HG03039 (cell line): Measurements from ENCODE around the gene PDZD7.

Experiments
- ATAC-seq: cut with Tn5 transposase; IDR thresholded peaks from one replicate; pipeline ENCODE4 v1.9.1; 2021; ENCODE audit warnings: mild to moderate bottlenecking, moderate library complexity; ENCODE audit not compliant: unreplicated experiment

Gene PDZD7

DNA sequence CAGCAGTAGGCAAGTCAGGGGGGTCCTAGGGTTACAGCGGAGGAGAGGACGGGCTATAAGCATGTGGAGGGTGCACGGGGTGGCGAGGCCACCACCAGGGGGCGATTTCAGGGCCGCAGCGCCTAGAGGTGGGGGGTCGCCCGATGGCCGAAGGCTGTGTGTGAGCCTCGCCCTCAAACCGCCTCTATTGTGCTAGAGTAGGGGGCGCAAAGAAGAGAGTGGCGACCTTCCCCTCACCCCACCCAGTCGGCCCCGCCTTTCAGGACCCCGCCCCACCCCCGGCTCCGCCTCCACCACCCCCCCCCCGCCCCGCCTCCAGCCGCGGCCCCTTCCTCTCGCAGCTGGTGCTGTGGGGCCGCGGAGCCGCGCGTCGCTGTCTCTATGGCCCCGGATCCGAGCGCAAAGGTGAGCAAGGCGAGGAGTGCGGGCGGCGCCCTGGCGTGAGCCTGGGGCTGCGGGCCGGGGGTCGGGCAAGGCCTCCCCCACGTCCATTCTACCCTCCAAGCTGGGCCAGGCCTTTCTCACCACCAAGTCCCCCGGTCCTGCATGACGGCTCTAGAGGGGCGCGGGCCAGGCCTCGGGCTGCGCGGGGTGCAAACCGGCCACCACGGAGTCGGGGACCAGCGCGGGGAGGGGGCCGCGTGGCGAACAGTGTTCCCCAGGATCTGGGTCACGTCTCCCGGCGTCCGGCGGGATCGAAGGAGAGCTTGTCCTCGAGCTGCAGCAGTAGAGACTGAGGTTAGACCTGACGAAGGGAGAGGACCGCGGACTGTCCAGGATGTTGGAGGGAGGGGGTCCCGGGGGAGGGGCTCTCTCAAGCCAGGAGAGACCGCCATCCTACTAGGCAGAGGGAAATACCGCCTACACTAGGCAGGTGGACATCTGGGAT is 61.5 kb downstream of the PDZD7 start, which contains the start of gene SEMA4G:
SEMA4G (plus strand) TSS at position 318 of the 889 bp plus-strand sequence. CDS start 3,409 bp downstream, outside the sequence.
- ATAC-seq: no peak

DNA sequence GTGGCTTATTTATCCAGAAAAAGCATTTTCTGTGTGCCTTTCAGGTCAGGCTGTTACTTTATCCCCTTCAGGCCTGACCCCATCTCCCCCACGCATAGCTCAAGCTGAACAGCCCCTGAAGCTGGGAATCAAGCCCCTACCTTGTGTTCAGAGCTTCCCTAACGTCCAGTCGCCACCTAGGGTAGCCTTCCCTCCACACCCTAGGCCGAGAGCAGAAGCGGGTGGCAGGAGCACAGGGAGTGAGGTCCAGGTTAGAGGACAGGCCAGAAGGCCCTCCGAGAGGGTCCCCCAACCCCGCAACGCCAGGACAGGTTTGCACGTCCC is 62.1 kb downstream of the PDZD7 start:
- ATAC-seq: no peak

DNA sequence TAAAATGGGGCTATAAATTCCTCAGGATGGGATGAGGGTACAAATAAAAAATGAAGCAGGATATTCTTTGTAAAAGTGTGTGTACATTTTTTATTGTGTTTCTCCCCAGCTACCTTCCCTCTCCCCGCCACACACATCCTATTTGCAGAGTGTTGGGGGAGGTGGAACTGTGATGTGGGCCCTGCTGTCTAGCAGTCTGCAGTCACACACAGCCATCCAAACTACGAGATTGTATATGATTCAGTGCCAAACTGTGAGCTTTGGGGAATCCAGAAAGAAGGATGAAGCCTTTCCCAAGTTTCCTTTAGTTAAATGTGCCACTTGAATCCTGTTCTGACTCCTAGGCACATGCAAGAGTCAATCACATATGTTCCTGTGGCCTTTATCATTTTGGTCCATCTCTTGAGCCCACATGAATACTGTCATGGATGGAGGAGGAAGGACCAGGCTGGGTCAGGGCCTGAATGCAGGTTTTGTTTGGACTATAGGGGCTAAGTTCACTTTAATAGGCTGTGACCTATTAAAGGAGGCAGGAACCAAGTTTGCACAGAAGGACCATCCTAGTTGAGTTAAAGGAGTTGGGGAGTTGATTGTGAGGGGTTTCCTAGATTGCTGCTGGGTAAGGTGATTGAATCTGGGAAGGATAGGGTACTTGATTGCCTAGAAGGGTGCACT is 62.7 kb downstream of the PDZD7 start:
- ATAC-seq: no peak

DNA sequence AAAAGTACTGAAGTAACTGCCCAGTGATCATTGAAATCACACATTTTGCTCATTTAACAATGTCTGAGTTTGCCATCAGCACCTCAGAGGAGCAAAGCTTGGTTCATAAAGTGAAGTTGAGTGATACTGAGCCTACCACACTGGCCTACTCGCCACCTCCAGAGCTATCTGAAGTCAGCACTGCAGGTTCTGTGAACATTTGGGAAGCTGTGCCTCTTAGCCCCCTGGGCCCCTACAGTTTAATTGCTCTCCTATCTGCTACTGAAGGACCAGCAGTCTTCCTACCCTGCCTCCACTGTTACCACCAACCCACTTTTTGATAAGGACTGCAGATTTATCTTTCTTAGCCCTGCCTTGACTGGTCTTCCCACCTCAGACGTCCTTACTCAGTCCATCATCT is 63.6 kb downstream of the PDZD7 start:
- ATAC-seq: no peak

DNA sequence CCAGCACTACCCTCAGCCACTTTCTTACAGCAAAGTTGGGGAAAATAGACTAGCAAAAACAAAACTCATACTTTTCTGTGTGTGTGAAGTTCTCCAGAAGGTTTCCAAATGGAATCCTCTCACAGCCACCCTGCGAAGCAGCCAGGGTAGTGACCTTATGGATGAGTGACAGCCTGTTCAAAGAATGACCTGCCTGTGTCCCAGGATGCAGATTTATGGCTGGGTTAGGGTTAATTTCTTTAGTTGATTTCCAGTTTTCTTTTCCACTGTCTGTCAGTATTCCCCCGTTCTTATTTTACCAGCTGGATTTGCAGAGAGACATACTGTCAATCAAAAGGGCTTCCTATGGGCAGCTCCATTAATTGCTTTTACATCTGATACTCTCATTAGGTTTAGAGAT is 64.0 kb downstream of the PDZD7 start:
- no peak for ATAC-seq

DNA sequence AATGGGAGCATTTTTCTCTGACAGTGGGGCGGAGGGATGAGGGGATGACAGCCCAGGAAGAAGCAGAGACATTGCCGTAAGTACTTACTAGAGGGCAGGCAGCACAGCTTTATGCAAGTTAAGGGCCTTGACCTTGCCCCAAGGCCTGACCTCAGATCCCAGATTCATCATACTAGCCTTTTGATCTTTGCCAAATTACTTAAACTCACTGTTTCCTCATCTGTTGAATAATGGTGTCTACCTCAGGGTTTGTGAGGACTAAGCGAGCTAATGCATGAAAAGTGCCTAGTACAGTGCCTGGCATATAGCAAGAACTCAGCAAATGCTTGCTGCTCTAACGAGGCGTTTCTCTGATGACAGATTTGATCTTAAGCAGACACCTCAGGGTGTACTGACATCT is 65.1 kb downstream of the PDZD7 start:
- no peak for ATAC-seq

DNA sequence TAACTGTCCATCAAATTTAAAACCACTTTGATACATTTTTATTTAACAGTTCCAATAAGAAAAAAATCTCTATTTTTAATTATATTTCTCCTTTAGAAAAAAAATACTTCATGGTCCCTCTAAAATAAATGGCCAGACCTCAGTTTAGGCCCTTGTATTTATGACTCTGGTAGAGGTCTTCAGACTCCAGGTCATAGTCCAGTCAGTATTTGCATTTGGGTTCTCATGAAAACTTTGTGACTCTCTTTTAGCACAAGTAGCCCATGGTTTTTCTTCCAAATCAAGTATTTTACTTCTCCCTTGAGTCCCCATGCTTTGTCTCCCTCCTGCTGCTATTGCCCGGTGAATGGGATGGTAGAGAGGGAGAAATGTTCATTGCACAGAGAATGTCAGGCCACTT is 67.1 kb downstream of the PDZD7 start:
- no peak for ATAC-seq

DNA sequence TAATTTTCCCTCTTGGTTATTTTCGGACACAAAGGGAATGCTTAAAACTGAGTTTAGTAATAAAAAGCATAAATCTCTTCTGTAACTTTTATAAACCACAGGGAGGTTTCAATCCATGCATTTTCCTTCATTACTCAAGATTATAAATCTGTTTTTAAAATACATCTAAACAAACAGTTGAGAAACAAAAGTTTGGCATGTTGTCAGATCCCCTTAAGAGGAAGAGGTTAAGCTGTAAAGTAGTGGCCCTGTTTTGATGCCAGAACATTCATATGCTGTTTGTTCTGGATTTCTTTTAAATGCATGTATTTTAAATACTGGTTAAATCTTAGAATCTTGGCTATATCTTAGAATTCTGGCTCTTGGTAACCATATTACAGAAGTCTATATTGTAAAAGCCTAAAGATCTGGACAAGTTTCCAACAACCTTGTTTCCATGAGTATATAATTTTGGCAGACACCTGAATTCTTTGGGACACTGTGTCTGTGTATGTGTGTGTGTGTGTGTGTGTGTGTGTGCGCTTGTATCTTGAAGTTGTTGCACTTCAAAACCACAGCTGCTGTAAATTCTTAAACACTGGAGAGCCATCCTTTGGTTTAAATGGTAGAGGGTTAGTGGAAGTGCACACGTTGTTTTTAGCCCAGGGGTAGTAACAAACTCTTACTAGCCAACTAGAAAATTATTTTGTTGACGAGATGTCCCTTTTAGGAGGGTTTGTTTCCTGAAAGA is 68.4 kb downstream of the PDZD7 start:
- ATAC-seq: no peak

DNA sequence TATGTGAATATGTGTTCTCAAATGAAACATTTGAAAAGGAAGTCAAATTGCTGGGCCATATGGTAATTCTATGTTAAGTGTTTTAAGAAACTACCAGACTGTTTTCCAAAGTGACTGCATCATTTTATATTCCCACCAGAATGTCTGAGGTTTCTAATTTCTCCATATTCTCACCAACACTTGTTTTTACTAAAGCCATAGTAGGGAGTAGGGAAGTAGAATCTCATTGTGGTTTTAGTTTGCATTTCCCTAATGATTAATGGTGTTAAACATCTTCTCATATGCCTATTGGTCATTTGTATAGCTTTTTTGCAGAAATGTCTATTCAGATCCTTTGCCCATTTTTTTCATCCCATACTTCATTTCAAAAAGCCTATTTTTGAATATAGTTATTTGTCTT is 70.7 kb downstream of the PDZD7 start:
- ATAC-seq: no peak
